ENCODE data around the gene ARX. TPM values are rescaled to one million over a fixed set of nuclear protein-coding genes. Genes with fewer than 3 reads are reported as not detected.

ARX gene
- total and polyA plus RNA-seq, 2 of the 8 experiments (the other 6 are each of a cell fraction or from before 2014, with no cell fraction given), result not detected

GRCh38 chrX:25039036-25039435, 23.3 kb upstream of the ARX start:
- no peak overlapping the region for H3K9ac ChIP-seq (replicated peaks in 1 of 4; ENCODE audit: extremely low read depth in 1 of 4, low read depth in 3 of 4, low read length in 3 of 4)
- no peak overlapping the region for H2BK12ac ChIP-seq (ENCODE audit: low read depth, low read length)
- no peaks in the 10 kb centered on the region for H3K79me1 ChIP-seq (ENCODE audit: low read depth, low read length)
- H3K27ac ChIP-seq (ENCODE audit: low read depth, low read length), result no peak overlapping the region
- TF ChIP-seq BCL11A (IDR thresholded peaks at IDR 0.05; ENCODE audit: low read depth in 2 of 2, low read length in 2 of 2), result no peak
- H2AK5ac ChIP-seq (ENCODE audit: low read depth, low read length), result no peak overlapping the region
- ChIA-PET CTCF (ENCODE audit: partially characterized antibody) (interaction anchor here (0.6 to 2.1 kb wide), 6 partner anchors 12 to 389 kb away, joined by 3 to 15 read pairs (median 3); no protein-coding TSS in a partner anchor), POLR2A (ENCODE audit: partially characterized antibody) (no interaction called here)
- H4K8ac ChIP-seq (ENCODE audit: extremely low read depth, insufficient read depth, low read length), result no peak overlapping the region
- H3K14ac ChIP-seq (ENCODE audit: insufficient read length), result no peak overlapping the region
- H3K4me3 ChIP-seq (ENCODE audit: extremely low read depth in 1 of 4, insufficient read depth in 2 of 4, low read depth in 3 of 4, low read length in 4 of 4), result no peak overlapping the region
- no peaks in the 10 kb centered on the region for H4K20me1 ChIP-seq (replicated peaks in 1 of 2; ENCODE audit: control insufficient read depth in 1 of 2, insufficient read depth in 2 of 2, low read length in 2 of 2)
- no peak overlapping the region for H2BK120ac ChIP-seq (replicated peaks; ENCODE audit: low read depth, low read length)
- H3K36me3 ChIP-seq (ENCODE audit: control insufficient read depth in 2 of 4, insufficient read depth in 4 of 4, low read length in 3 of 4), result no peaks in the 10 kb centered on the region
- no peak overlapping the region for H2BK15ac ChIP-seq (ENCODE audit: low read length)
- H3K9me3 ChIP-seq (ENCODE audit: insufficient read depth in 2 of 2, low read depth in 1 of 2, low read length in 1 of 2), result no peaks in the 10 kb centered on the region
- DNase-seq (ENCODE audit: low read depth in 1 of 2, low spot score in 2 of 2) (no peak), FAIRE-seq (no peak)
- no peak overlapping the region for H3K56ac ChIP-seq (replicated peaks; ENCODE audit: insufficient read length, low read depth, low read length)
- H2BK20ac ChIP-seq (ENCODE audit: low read length), result no peak overlapping the region
- no peaks in the 10 kb centered on the region for H3K27me3 ChIP-seq (replicated peaks in 1 of 4; ENCODE audit: control insufficient read depth in 3 of 4, extremely low read depth in 1 of 4, insufficient read depth in 3 of 4, low read length in 3 of 4)
- no peaks in the 10 kb centered on the region for H3K4me1 ChIP-seq (replicated peaks in 1 of 4; ENCODE audit: control insufficient read depth in 3 of 4, insufficient read depth in 4 of 4, low read length in 3 of 4)
- no peak overlapping the region for H3K18ac ChIP-seq (ENCODE audit: extremely low read depth, low read length)
- H4K91ac ChIP-seq (replicated peaks; ENCODE audit: insufficient read length, low read length), result no peak overlapping the region
- no peak overlapping the region for H3K23ac ChIP-seq (ENCODE audit: insufficient read length)
- H2BK5ac ChIP-seq (ENCODE audit: low read depth, low read length), result no peak overlapping the region
- no peak overlapping the region for H3K4me2 ChIP-seq (ENCODE audit: insufficient read depth in 1 of 2, low read depth in 2 of 2, low read length in 2 of 2)
- no peaks in the 10 kb centered on the region for H3K23me2 ChIP-seq (ENCODE audit: low read depth, low read length)
- H4K5ac ChIP-seq (ENCODE audit: insufficient read length, low read depth, low read length), result no peak overlapping the region
- 96% methylated on average over 8 of the region's 10 CpGs; no CpG with 5 or more reads in 1 of the 2 experiments for WGBS, 2 experiments (ENCODE audit: extremely low coverage in 1 of 2, insufficient coverage in 1 of 2, insufficient read length in 1 of 2, insufficient replicate concordance in 2 of 2, low coverage in 1 of 2, low lambda C conversion rate in 2 of 2, missing lambda C conversion rate in 1 of 2)
- no peak overlapping the region for H3K4ac ChIP-seq (replicated peaks; ENCODE audit: insufficient read length, low read depth, low read length)
- H2AFZ ChIP-seq (ENCODE audit: low read length), result no peak overlapping the region
- no peaks in the 10 kb centered on the region for H3K79me2 ChIP-seq (ENCODE audit: control insufficient read depth in 1 of 2, insufficient read depth in 2 of 2, low read length in 2 of 2)
